Stimulated activated CD4-positive, alpha-beta T cell treated with anti-CD3 and anti-CD28 coated beads, Interleukin-4, amount 100 ng/mL, for 24 hours (primary cell): ENCODE results near the gene GVQW3.
"Not testable (repeated sequence)": the region's sequence is repeated elsewhere in the genome, so short reads cannot be mapped to it uniquely, and the experiment has no call there.

ENCODE experiments used
- DNase-seq: peaks from one replicate; pipeline ENCODE4 v3.0.0-alpha.2; 2020

GVQW3 gene

GRCh38 chr11:76388408-76388807 lies 7.3 kb downstream of the GVQW3 start:
- DNase-seq = no peak

DNA sequence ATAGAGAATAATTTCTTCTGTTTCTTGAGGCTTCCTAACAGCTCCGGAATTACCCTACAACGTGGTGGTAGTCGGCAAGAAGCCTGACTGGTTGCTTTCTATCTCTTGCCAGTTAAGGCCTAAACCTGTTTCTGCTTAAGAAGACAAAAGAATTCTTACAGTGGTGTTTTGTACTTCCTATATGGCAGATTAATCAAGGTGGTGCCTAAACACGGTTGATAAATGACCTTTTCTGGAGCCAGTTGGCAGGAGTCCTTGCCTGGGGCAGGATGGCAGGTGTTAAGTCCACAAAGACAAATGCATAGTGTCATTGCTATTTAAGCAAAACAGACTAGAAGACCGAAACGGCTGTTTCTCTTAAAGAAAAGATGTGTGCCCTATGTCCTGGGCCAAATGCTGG lies 9.9 kb downstream of the GVQW3 start:
- DNase-seq = no peak

DNA sequence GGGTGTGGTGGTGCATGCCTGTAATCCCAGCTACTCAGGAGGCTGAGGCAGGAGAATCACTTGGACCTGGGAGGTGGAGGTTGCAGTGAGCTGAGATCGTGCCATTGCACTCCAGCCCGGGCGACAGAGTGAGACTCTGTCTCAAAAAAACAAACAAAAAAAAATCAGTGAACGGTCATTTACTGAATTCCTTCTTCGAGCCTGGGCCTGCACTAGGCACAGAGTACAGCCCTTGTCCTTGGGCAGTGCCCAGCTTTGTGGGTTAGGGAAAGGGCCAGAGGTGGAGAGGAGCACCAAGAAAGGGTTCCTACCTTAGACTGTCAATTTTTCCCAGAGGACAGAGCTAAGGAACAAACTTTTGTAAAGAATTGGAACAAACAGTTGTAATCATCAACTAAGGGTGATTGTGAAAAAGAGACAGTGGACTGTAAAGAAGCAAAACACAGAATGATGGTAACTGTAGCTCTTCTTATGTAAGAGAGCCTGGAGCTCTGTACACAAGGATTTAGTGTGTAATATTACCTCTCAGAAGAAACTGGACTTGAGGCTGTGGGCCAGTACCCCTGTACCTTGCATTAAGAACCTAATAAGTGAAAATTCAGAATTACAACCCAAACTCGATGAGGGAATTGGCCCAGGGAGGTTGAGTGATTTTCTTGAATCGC lies 10.8 kb downstream of the GVQW3 start:
- DNase-seq = no peak

GRCh38 chr11:76392870-76393269 lies 11.7 kb downstream of the GVQW3 start:
- no peak for DNase-seq

- no peak for DNase-seq
Measured at GRCh38 chr11:76394411-76394810, 13.3 kb downstream of the GVQW3 start.

DNA sequence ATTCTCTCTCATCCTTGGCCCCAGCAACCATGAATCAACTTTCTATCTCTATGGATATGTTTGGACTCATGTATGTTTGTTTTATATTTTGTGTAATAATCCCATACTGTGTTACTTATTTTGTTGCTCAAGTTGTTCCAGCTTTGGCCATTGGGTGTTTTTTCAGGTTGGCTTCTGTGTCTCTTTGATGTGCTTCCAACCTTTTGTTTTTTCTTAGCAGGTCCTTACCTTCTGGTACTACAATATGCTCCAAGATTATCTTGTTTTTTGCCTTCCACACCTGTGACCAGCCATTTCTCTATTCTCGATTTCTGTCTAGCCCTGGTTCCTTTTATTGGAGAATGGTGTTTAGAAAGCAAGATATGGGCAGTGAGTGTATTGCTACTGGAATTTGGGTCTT lies 14.2 kb downstream of the GVQW3 start:
- no peak for DNase-seq

GRCh38 chr11:76397383-76397782 lies 16.3 kb downstream of the GVQW3 start:
- DNase-seq = no peak

GRCh38 chr11:76400967-76401366 lies 19.8 kb downstream of the GVQW3 start:
- no peak for DNase-seq

GRCh38 chr11:76401484-76401883 lies 20.4 kb downstream of the GVQW3 start:
- not testable (repeated sequence) for DNase-seq

DNA sequence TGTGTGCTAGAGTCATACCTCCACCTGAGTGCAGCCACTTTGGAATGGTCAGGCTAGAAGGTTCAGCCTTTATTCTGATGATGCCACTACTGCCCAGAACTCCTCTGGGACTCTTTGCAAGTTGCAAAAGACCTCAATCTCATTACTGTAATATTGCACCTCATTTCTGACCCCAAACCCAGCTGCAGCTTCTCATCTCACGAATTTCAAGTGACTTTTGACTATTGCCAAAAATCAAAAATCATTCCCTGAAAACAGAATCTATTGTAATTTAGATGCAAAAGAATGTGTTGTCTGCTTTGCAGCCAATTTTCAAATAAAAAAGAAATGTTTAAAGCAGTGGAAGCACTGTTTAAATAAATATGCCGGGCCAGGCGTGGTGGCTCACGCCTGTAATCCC lies 25.2 kb downstream of the GVQW3 start:
- no peak for DNase-seq

DNA sequence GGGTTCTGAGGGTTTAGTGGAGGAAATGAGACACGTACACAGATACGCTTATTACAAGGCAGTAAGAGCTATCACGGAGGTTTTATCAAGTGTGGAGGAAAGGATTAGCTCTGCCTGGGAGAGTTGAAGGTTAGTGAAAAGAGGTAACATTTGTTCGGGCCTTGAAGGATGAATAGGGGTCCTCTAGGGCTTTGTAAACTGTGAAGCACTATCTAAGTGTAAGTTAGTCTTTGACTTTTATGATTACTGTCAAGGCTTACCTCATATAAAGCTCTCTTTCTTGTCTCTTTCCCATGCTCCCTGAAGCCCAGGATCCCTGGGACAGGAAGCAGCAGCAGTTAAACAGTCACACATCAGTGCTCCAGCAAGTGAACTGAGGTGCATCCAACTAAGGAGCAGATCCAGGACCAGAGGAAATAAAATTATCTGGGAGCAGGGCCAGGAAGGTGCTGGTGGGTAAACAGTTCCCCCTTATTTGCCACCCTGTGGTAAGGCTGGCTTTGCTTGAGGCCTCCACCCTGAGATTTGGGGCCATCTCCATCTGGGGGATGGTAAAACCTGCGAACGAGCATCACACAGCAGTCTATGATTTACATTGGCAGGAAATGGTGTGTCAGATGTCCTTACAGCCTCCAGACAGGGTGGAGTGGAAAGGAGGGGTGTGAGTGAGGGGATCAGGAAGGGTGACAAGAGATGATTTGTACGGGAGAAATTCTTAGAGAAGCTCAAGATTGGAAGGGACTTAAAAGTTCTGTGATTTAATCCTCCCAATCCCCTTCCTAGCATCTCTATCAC lies 27.2 kb downstream of the GVQW3 start:
- DNase-seq = no peak

DNA sequence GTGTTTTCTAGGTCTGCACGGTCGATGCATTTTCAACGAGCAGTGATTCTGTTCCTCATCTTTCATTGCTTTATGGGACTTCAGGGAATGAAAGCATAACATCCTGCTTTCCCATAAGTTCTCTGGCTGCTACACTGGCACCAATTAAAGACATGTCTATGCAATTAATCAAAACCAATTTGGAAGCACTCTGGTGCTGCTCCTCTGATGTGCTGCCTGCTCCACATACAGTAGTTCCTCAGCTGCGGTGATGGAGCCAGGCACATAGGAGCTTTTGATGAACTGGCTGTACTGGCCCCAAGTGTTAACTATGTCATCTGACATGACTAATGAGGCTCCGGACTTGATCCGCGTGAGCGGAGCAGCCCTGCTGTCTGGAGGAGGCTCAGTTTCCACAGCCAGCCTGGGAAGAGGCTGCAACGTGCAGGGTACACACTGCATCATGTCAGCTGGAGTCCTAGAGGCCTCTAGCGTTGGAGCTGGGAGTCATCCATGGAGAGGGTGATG lies 29.8 kb downstream of the GVQW3 start:
- no peak for DNase-seq

DNA sequence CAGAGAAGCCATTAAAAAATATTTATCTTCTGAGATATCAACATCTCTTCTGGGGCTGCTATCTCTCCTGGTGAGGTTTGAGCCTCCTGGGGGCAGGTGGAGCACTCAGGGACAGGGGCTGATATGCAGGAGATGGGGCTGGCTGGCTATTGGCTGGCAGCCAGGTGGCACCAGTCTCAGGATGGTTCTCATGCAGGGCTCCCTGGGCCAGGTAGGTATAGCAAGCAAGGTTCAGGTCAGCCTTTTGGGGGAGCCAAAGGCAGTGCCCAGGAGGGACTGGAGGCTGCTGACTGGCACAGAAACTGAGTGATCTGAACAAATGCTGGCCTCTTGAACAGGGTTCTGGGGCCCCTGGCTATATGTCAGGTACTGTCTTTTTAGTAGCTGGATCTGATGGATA lies 34.0 kb downstream of the GVQW3 start:
- no peak for DNase-seq

- DNase-seq = peak; percentile 11
Measured at GRCh38 chr11:76419896-76420295, 38.8 kb downstream of the GVQW3 start.

DNA sequence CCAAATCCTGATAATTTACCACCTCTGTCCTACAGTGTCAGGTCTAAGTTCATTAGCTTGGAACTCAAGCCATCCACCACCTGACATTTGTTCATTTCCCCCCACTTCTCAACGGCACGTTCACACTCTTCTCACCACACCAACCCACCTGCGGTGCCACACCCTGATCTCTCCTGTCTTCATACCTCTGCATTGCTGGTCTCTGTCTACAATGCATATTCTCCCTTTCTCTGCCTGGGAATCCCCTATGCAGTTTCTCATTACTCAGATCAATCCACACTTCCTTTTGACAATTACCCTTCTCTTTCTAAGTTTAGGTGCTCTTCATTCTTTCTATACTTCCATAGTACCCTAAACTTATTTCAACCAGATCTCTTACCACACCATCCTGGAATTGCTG lies 43.3 kb downstream of the GVQW3 start:
- DNase-seq = no peak

GRCh38 chr11:76424891-76425290 lies 43.8 kb downstream of the GVQW3 start:
- no peak for DNase-seq

GRCh38 chr11:76426660-76427059 lies 45.5 kb downstream of the GVQW3 start:
- no peak for DNase-seq

GRCh38 chr11:76436020-76436419 lies 54.9 kb downstream of the GVQW3 start:
- DNase-seq = no peak

DNA sequence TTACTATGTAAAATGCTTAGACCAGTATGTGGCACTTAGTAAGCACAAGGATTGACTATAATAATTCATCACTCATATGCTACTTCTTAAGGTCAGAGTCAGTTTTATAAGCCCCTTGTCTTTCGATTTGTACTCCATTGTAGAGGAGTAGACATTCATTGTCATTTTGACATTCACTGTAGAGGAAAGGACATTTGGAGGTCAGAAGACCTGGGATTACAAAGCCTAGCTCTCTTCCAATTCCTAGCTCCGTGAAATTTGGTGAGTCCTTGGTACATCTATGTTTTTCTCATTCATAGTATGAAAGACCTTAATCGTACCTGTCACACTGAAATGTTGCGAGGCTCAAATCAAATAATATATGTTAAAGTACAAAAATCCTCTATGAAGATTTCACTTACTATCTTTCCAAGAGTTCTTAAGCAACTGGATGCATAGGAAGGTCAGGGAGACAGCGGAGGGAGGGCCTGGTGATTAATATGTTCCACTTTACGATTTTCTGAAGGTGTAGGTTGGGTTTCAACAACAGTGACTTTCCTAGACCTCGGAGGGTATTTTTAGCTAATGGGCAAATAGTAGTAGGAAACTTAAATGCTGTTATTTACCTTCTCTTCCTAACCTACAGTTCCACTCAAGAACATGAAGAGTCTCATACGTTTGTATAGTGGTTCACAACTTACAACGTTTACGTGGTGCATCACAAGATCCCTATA lies 62.3 kb downstream of the GVQW3 start:
- DNase-seq = peak; percentile 20

DNA sequence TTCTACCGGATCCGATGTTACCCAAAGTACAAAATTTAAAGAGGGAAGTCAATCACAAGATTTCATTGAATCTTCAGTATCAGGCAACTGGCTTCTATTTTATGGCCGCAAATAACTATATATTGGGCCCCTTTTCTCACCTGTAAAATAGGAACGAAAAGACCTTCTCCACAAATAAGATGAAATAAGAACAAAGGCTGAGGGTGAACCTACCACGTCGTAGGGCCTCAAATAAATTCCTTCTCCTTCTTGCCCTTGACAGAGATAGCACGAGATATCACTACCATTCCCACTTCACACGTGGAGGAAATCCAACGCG lies 62.9 kb downstream of the GVQW3 start:
- DNase-seq = no peak

DNA sequence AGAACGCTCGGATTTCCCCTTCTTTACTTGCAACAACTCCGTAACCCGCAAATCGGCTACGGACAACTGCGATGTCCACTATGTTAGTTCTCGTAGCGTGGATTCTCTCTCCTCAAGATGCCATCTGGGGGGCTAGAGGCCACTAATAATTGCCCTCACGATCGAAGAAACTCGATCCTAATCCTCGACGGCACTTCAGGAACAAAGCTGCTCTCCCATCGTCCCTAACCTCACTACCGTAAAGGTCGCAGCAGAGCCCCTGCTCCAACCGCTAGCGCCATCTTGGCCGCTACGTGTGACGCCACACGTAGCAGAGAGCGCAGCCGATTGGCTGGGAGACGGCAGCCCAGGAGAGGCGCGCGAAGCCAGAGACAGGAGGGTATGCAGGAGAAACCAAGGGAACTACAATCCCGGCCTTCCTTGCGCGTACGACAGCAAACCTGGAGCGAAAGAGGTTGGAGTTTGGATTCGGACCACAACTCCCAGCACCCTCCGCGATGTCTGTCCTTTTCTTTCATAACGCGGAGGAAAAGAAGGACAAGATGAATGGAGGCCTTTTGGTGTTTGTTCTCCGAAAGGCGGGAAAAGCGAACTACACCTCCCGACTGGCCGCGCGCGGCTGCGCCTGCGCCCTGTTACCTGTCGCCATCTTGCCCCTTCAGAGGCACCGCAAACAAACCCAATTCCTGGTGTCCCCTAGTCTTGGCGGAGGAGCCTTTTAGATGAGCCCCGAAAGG lies 63.4 kb downstream of the GVQW3 start, which contains the start of gene EMSY:
Gene EMSY, plus strand, starts transcription at position 635 of the 737 bp plus-strand sequence. CDS start 1,921 bp downstream, outside the sequence.
- DNase-seq = peak; percentile 93

DNA sequence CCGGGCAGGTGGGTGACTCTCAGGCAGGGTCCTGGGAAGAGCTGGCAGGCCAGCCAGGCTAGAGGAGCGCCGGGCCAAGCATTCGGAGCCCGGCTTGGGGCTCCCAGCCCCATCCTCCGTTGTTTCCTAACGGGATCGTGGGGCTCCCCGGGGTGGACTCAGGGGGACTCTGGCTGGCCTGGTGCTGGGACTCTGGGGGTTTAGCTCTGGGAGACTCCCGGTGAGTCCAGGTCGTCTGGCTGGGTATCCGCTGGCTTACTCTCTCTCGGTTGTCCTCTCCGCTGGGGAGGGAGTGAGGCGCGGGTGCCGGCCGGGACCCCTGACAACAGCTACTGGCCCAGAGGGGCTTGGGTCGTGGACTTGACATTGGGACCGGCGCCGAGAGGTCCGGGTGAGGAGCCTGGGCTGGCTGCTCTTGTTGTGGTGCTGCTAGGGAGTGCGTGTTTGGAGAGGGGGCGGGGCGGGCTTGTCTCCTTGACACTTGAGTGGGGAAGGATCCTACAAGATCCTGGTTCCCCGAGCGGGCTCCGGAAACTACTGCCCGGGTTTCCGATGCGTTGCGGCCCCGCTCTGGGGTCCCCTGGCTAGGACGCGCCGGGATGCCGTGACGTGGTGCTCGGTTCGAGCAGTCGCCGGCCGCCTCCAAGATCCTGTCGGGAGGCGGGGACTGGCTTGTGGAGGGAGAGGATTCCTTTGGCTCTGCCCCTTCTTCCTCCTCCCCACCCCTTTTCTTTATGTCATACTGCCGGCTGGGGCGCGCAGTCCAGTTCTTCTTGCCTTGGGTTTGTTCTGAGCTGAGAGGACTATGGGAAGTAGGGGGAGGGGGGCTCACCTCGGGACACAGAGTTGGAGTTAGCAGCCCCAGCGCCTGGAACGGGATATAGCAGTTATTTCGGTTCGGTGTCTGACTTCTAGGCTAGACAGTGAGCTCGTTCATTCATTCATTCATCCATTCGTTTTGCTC lies 64.3 kb downstream of the GVQW3 start:
- DNase-seq = peak; percentile 60
